Stimulated activated CD4-positive, alpha-beta T cell treated with anti-CD3 and anti-CD28 coated beads, Interleukin-15, amount 100 ng/mL, for 24 hours (primary cell): ENCODE measurements around the gene LAMTOR1.

ENCODE experiments used
- DNase-seq: peaks from one replicate; pipeline ENCODE4 v3.0.0-alpha.2; 2020

LAMTOR1 gene

DNA sequence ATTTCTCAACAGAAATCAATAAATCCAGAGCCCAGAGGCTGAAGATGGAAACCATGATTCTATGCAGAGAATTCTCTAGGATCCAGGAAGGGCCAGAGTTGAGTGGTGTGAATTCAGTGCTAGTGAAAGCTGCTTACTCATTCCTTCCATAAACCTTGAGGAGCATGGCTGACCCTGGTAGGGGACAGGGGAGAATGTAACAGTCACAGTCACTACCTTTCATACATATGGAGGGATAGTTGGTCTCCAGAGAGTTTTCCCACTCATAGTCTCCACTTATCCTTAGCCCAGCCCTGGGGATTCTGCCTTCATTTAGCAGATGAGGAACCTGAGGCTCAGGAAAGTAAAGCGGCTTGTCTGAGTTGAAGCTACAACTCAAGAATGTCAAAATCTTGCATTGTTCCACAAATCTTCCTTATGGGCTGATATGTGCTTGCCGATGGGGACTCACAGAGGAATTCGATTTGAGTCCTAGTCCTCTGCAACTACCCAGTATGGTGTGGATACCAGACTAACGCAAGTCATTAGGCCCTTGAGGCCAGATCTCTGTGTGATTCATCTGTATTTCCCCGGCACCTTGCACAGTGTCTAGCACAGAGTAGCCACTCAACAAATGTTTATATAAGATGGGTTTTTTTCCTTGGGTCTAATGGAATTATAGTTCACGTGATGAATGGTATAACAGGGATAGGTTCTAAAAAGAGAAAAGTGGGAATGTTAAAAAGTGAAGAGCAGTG lies 13.1 kb upstream of the LAMTOR1 start:
- no peak for DNase-seq

- DNase-seq, result no peak
These were observed 11.5 kb upstream of the LAMTOR1 start for GRCh38 chr11:72114570-72114969.

DNA sequence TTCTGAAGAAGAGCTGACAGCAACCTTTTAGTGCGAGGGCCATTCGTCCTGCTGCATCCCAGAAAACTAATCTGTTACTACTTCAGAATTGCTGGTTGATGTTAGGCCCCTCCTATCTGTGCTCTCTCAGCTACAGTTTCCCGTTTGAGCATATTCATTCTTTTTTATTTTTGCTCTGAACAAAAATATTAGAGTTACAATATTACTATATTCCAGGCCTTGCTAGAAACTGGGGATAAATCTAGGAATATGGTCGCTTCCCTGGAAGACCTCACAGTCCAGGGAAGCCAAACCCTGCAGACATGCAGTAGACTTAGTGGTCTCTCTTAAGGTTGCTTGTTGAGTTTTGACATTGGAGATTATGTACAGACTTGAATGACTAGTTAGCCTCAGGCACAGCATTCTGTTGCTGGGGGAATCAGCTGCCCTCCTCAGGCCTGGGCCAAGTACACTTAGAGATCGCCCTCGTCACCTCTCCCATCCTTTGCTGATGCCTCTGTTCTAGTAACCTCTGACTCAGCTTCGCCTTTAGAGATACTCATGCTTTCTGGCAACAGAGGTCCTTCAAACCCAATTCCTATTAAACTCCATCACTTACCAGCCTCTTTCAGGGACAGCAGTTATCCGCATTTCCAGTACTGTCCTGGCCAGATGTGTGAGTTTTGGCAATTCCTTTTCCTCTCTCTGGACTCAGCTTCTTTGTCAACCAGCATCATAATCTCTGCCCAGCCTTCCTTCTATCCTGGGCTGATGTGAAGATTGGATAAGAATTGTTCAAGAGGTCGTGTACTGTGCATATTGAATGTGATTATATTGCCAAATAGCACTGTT lies 10.1 kb upstream of the LAMTOR1 start:
- DNase-seq, result no peak

DNA sequence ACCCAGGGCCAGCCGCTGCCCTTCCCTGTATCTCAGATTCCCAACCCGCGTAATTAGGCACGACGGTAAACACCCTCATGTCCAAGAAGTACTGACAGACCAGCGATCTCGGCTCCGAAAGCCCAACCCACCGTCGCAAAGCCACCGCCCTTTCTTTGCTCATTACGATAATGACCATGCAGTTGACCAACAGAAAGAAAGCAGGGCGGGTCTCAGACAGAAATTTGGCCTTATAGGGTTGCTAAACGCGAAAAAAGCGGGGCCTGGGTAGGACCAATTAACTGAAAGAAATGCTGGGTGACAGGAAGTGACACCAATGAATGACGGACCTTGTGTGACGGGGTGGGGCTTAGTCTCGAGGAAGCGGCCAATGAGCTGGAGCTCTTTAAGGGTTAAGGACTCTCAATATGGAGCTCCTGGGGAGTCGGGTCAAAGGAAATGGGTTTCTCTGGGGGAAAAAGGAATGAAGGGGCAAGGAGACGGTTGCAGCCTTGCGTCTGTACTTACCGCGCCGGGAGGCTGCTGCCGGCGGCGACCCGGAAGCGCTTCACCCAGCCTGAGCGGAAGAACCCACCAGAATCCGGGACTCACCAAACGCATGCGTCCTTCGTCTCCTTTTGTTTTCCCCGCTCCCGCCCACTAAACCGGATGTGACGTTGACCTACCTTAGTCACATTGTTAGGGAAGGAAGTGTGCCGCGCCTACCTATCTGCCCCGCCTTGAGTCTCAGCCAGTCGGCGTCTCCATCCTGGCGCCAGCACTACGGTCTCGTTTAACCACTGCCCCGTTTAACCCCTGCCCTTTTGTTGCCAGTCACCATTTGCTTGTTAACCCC lies 9.3 kb upstream of the LAMTOR1 start, which contains the start of gene ANAPC15:
Gene ANAPC15 (minus strand): TSS at position 553 of the 835 bp plus-strand sequence. CDS start 1,419 bp downstream, outside the sequence.
- DNase-seq, result peak; percentile 100

- no peak for DNase-seq
These were observed 8.4 kb upstream of the LAMTOR1 start for GRCh38 chr11:72111300-72112142.

DNA sequence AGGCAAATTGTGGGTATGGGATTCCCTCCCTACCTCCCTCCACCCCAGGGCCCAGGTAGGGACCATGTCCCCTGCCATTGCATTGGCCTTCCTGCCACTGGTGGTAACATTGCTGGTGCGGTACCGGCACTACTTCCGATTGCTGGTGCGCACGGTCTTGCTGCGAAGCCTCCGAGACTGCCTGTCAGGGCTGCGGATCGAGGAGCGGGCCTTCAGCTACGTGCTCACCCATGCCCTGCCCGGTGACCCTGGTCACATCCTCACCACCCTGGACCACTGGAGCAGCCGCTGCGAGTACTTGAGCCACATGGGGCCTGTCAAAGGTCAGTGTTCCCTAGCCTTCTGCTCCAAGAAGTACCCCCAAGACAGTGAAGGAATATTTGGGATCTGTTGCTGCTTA lies 2.8 kb upstream of the LAMTOR1 start, which contains the start of gene TOMT:
Gene TOMT (plus strand): TSS at position 37 of the 400 bp plus-strand sequence. CDS start 28 bp downstream, at position 65.
- DNase-seq, result no peak

GRCh38 chr11:72103754-72104167 lies 664 bp upstream of the LAMTOR1 start:
- DNase-seq, result no peak

GRCh38 chr11:72102631-72102945 lies 509 bp downstream of the LAMTOR1 start:
- DNase-seq, result no peak

DNA sequence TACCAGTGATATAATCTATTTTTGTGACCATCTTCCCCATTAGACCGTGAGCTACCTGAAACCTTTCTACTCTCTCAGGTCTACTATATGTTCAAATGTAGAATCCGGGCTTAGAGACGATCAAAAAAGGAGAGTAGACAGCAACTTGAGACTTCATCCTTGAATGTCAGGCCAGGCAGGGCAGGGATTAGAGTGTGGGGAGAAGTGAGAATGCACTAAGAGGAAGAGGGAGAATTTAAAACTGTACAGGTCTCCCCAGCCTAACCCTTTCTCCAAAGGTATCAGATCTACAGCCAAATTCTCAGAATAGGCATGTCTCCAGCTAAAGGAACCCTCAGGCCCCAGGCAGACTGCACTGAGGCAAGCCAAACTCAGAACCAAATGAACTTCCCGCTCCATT lies 935 bp downstream of the LAMTOR1 start:
- no peak for DNase-seq

- DNase-seq, result no peak
These were observed 2.6 kb downstream of the LAMTOR1 start for GRCh38 chr11:72100462-72100861.

GRCh38 chr11:72100009-72100408 lies 3.1 kb downstream of the LAMTOR1 start:
- no peak for DNase-seq

DNA sequence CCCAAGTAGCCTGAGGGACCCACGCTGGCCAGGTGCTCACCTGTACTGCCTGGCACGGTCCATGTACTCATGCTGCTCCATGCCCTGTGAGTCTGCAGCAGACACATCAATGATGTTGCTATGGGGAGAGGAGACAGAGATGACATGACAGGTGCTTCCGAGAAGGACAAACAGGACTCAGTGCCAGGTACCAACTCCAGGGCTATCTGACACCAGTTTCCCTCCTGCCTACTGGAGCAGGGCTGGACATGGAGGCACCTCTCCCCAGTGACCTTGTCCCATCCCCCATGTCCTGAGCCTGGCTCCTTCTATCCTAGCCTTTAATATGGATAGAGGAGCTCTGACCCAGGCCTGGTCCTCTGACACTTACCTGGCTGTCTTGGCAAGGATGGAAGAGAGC lies 4.4 kb downstream of the LAMTOR1 start:
- no peak for DNase-seq

DNA sequence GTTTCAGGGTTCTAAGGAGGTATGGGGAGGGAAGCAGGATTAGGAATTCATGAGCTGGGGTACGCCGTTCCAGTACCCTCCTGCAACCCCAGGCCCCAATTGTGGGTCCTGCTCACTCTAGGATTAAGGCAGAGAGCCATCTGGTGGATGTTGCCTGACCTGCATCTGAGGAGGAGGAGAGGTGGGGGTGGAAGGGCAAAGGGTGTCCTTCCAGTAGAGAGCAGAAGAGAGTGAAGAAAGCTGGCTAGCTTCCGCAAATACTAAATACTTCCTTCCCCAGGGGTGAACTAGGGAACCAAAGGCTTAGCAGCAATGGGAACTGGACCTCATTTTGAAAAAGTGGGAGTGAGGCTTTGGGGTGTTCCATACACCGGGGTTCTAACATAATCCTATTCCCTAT lies 11.8 kb downstream of the LAMTOR1 start:
- DNase-seq, result peak; percentile 73

GRCh38 chr11:72088076-72088808 lies 14.9 kb downstream of the LAMTOR1 start:
- no peak for DNase-seq

DNA sequence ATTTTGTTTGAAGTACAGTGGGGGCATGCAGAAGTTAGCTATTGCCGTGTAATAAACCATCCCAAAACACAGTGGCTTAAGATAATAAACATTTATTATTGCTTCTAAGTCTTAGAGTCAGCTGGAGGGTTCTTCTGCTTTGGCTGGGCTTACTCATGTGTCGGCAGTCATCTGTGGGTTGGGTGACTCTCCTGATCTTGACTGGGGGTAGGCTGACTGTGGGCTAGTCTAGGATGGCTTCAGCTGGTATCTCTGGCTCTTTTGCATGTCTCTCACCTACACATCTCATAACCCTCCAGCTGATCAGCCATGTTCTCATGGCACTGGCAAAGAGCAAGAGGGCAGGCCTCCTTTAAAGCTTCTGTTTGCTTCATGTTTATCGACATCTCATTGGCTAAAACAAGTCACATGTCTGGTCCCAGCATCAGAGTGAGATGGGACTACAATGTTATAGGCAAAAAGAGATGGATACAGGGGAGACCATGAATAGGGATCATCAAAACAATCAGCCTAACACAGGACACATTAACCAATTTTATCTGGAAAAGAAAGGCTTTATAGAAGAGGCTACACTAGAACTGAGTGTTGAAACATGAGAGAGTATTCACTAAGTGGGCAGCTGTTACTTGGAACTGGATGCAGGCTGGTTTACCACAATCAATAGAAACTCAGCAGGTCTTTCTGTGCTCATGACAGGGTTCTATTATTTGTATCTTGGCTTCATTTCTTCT lies 17.3 kb downstream of the LAMTOR1 start:
- DNase-seq, result no peak

DNA sequence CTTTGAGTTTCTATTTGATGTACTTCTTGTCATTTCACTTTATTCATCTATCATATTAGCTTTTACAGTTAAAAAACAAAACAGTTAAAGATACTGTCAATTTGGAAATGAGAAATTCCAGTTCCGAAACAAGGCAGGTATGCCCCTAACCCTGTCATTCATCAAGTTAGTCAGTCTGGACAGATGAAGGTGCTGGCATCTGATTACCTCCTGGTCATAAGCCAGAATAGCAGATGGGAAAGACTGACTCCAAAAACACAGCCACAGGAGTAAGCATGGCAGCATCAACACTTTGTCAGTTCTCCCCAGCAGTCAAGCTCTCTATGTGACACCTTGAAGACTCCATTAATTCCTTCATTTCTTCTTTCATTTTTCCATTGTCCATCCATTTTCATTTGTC lies 18.1 kb downstream of the LAMTOR1 start:
- no peak for DNase-seq

- no peak for DNase-seq
These were observed 19.0 kb downstream of the LAMTOR1 start for GRCh38 chr11:72084076-72084475.

- DNase-seq, result no peak
These were observed 19.7 kb downstream of the LAMTOR1 start for GRCh38 chr11:72083414-72083813.

- DNase-seq, result no peak
These were observed 21.2 kb downstream of the LAMTOR1 start for GRCh38 chr11:72081821-72082453.

GRCh38 chr11:72081184-72081644 lies 21.9 kb downstream of the LAMTOR1 start:
- DNase-seq, result no peak
